ENCODE data around the gene RCOR3.

The RCOR3 gene

GRCh38 chr1:211279340-211279739 is 20.2 kb downstream of the RCOR3 start:
- no peak for TF ChIP-seq CTCF (IDR thresholded peaks at IDR 0.05; ENCODE audit: insufficient read depth, low read length, poor library complexity, severe bottlenecking)
- peaks cover 3% of the 10 kb centered on the region for H3K36me3 ChIP-seq (ENCODE audit: control insufficient read depth, insufficient read depth, low read length)
- DNase-seq (ENCODE audit: extremely low read depth, insufficient read length) = no peak

GRCh38 chr1:211280910-211281309 is 21.7 kb downstream of the RCOR3 start:
- Histone ChIP-seq H3K27me3 (replicated peaks; ENCODE audit: control insufficient read depth, insufficient read depth, low read length) (no peaks in the 10 kb centered on the region), H3K4me3 (replicated peaks; ENCODE audit: low read depth, low read length) (no peak overlapping the region), H3K36me3 (ENCODE audit: control insufficient read depth, insufficient read depth, low read length) (peaks cover 3% of the 10 kb centered on the region)
- no peak for DNase-seq (ENCODE audit: extremely low read depth, insufficient read length)
- TF ChIP-seq CTCF (IDR thresholded peaks at IDR 0.05; ENCODE audit: insufficient read depth, low read length, poor library complexity, severe bottlenecking) = no peak

More at GRCh38 chr1:211279340-211279739, 20.2 kb downstream of the RCOR3 start:
- Histone ChIP-seq H3K27me3 (replicated peaks; ENCODE audit: control insufficient read depth, insufficient read depth, low read length) (no peaks in the 10 kb centered on the region), H3K4me3 (replicated peaks; ENCODE audit: low read depth, low read length) (no peak overlapping the region)

- no peak overlapping the region for H3K4me3 ChIP-seq (replicated peaks; ENCODE audit: low read depth, low read length)
- H3K36me3 ChIP-seq (ENCODE audit: control insufficient read depth, insufficient read depth, low read length) = peaks cover 3% of the 10 kb centered on the region
- no peak for DNase-seq (ENCODE audit: extremely low read depth, insufficient read length)
- TF ChIP-seq CTCF (IDR thresholded peaks at IDR 0.05; ENCODE audit: insufficient read depth, low read length, poor library complexity, severe bottlenecking) = no peak
- H3K27me3 ChIP-seq (replicated peaks; ENCODE audit: control insufficient read depth, insufficient read depth, low read length) = no peaks in the 10 kb centered on the region
These were observed 22.3 kb downstream of the RCOR3 start for GRCh38 chr1:211281320-211282022.

DNA sequence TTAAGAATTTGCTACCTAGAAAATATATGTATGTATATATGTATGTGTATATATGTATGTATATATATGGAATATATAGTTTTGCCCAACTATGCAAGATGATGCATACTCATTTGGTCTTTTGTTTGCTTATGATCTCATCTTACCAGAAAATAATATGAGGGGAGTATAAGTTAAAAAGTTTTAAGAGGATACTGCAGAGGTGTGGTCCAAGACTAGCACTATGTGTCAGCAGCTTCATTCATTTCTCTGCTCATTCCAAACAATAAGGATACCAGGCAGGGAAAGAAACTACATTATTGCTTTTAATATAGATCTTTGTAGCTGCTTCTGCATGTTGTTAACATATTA is 22.8 kb downstream of the RCOR3 start:
- Histone ChIP-seq H3K4me3 (replicated peaks; ENCODE audit: low read depth, low read length) (no peak overlapping the region), H3K36me3 (ENCODE audit: control insufficient read depth, insufficient read depth, low read length) (peaks cover 3% of the 10 kb centered on the region), H3K27me3 (replicated peaks; ENCODE audit: control insufficient read depth, insufficient read depth, low read length) (no peaks in the 10 kb centered on the region)
- DNase-seq (ENCODE audit: extremely low read depth, insufficient read length) = no peak
- TF ChIP-seq CTCF (IDR thresholded peaks at IDR 0.05; ENCODE audit: insufficient read depth, low read length, poor library complexity, severe bottlenecking) = no peak

DNA sequence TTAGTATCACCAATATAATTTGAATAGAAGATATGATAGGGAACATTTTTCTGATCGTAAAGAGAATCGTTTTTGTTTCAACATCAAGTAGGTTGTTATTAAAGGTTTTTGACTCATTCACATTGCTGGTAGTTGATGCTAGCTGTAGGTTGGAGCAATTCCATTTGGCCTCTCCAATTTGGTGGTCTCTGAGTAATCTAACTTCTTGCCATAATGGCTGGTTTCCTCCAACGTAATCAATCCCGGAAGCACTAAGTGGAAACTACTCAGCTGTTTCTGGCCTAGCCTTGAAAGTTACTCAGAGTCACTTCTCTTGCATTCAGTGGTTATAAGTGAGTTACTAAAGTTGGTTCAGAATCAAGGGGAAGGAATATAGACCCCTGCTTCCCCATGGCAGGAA is 26.0 kb downstream of the RCOR3 start:
- Histone ChIP-seq H3K4me3 (replicated peaks; ENCODE audit: low read depth, low read length) (no peak overlapping the region), H3K36me3 (ENCODE audit: control insufficient read depth, insufficient read depth, low read length) (peaks cover 5% of the 10 kb centered on the region), H3K27me3 (replicated peaks; ENCODE audit: control insufficient read depth, insufficient read depth, low read length) (no peaks in the 10 kb centered on the region)
- DNase-seq (ENCODE audit: extremely low read depth, insufficient read length) = no peak
- TF ChIP-seq CTCF (IDR thresholded peaks at IDR 0.05; ENCODE audit: insufficient read depth, low read length, poor library complexity, severe bottlenecking) = no peak

GRCh38 chr1:211287218-211287617 is 28.1 kb downstream of the RCOR3 start:
- DNase-seq (ENCODE audit: extremely low read depth, insufficient read length) = no peak
- no peak for TF ChIP-seq CTCF (IDR thresholded peaks at IDR 0.05; ENCODE audit: insufficient read depth, low read length, poor library complexity, severe bottlenecking)
- peaks cover 4% of the 10 kb centered on the region for H3K36me3 ChIP-seq (ENCODE audit: control insufficient read depth, insufficient read depth, low read length)
- H3K4me3 ChIP-seq (replicated peaks; ENCODE audit: low read depth, low read length) = no peak overlapping the region
- H3K27me3 ChIP-seq (replicated peaks; ENCODE audit: control insufficient read depth, insufficient read depth, low read length) = no peaks in the 10 kb centered on the region
